GM18909 (cell line): Measurements from ENCODE around the gene ABHD13.
"Not testable (repeated sequence)": the region's sequence is repeated elsewhere in the genome, so short reads cannot be mapped to it uniquely, and the experiment has no call there.

Experiments
- ATAC-seq: cut with Tn5 transposase; IDR thresholded peaks from one replicate; pipeline ENCODE4 v1.9.1; 2021; ENCODE audit warnings: mild to moderate bottlenecking; ENCODE audit not compliant: unreplicated experiment, poor library complexity

Gene ABHD13

GRCh38 chr13:108218044-108218974 is at the start of gene ABHD13:
TSS of gene ABHD13 (plus strand) at chr13:108218392. CDS start at chr13:108229219, 10,827 bp downstream.
- peak; percentile 79 for ATAC-seq

DNA sequence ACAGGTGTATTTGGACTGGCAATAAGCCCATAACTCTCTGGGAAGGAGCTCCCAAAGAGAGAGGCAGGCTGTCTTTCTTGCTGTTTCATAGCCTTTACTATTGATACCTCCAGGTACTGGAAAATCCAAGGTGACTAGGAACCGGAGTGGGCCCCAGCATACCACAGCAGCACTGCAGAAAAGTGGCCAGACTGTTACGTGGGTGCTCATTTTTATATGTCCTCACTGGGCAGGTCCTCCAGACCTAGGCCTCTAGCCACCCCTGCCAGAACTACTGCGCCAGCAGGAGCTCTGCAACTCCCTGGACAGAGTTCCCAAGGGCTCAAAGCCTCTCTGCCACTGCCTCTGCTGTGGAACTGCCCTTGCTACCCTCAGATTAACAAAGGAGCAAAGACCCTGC is 49.3 kb upstream of the ABHD13 start:
- no peak for ATAC-seq

GRCh38 chr13:108176685-108177274 is 41.4 kb upstream of the ABHD13 start:
- ATAC-seq = no peak

GRCh38 chr13:108178078-108178477 is 40.1 kb upstream of the ABHD13 start:
- no peak for ATAC-seq

- no peak for ATAC-seq
Measured at GRCh38 chr13:108182652-108183051, 35.5 kb upstream of the ABHD13 start.

- no peak for ATAC-seq
Measured at GRCh38 chr13:108185223-108185622, 33.0 kb upstream of the ABHD13 start.

DNA sequence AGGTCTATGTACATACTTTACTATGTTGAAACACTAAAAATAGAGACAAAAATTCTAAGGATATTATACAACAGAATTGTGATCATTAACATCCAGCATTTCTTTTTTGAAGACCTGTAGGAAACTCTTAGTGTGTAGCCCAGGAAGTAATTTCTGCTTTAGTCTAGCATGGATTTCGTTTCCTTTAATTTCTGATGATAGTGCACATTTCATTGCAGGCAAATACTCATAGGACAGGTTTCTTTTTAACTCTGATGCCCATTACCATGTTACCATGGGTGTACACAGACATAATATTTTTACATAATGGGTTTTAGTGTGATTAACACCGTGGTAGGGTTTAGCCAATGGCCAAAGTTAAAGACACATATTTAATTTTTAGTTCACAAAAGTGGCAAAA is 29.9 kb upstream of the ABHD13 start:
- ATAC-seq = no peak

DNA sequence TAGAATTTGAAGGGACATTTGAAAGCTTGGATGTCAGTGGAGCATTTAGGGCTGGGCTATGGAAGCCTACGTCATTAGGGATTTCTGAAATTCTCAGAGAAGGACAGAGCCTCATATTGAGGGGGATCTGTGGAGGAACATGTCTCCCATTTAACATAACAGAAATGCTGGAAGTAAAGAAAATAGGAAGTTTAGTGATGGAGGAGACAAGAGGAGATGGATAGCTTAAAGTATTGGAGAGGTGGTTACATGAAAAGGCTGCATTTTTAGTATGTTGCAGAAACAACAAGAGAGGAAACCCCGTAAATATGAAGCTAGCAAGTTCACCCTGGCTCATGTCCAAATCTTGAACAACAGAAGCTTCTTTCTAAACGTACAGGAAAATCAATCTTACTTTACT is 27.3 kb upstream of the ABHD13 start:
- ATAC-seq = no peak

DNA sequence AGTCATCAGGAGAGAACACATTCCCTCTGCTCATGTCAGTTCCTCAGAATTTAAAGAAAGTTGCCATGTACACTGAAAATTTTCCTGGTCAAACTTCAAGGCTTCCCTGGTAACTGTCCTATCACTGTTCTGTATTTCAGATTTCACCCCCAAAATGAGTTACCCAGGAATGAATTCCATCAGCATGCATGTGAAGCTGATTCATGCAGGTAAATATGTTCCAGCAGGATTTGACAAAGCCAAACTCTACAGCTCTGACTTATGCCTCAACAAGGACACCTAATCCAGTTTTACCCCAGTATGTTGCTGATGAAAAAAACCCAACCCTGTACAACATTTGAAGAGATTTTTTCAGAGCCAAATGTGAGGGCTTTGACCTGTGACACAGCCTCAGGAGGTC is 24.4 kb upstream of the ABHD13 start:
- ATAC-seq = no peak

- ATAC-seq = no peak
Measured at GRCh38 chr13:108194435-108194936, 23.7 kb upstream of the ABHD13 start.

DNA sequence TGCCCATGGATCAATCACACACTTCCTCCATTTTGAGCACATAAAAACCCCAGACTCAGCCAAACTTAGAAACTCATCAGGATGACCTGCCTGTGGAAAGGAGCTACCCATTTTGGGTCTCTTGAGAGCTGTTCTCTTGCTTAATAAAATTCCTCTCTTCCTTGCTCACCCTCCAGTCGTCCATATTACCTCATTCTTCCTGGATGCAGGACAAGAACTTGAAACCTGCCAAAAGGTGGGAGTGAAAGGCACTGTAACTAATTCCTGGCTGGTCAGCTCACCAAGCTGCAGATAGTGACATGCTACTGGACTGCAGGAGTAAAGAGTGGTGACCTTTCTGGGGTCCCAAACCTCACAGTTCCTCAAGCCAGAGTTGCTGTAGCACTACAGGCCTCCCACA is 23.0 kb upstream of the ABHD13 start:
- no peak for ATAC-seq

DNA sequence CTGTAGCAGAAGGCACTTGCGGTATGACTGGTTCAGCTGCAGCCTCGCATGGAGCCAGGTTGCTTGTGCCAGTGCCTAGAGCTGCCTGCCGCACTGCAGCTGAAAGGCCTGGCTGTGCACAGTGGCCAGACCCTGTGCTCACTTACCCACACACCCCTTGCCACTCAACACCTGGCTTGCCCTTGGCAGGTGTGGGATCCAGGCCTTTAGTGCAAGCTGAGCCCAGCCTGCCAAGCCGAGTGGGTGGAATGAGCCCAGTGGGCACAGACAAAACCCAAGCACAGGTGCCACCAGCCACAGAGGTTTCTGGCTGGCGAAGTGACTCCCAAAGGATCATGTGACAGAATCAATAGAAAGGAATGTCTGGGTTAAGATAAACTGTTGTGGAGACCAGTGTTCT is 22.3 kb upstream of the ABHD13 start:
- ATAC-seq = no peak

DNA sequence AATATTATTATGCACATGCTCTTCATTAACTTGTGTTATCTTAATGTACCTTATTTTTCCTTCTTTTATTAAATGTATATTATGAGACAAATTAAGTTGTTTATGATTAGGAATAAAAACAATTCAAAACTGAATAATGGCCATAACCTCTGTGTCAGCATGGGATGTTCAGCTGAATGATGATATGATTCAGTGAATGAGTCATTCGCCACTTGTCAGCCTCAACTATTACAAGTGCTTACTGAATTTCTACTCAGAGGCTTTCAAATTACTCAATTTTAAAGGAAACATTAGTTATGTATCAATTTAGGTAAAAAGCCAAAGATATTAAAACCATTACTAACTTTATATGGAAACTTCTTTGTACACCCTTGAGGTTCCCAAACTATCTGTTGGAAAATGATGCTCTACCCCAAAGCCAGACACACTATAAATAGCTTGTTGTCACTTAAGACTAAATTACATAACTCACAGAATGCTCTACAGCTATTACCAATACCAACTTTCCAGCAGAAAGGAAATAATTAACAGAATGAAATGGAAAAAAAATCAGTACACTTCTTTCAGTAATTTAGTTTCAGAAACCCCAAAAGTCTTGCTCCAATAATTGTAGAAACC is 17.3 kb upstream of the ABHD13 start:
- ATAC-seq = no peak

GRCh38 chr13:108210551-108210950 is 7.6 kb upstream of the ABHD13 start:
- no peak for ATAC-seq

DNA sequence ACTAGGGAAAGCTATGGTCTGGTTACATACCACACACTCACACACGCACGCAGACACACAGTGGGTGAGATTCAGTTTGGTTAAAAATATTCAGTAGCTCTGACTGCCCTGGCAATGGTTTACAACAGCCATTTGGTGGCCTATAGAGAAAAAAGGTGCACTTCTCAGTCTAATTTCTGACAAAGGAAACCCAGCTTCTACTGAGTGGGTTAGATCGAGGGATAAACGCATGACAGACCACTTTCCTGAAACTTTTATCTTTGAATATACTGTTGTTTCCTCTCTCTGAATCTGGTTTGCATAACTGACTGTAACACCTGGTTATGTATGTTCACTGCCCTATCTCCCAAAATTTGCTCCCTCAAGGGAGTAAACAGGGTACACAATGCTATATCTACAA is 5.3 kb upstream of the ABHD13 start:
- peak; percentile 40 for ATAC-seq

- ATAC-seq = no peak
Measured at GRCh38 chr13:108213946-108214345, 4.2 kb upstream of the ABHD13 start.

DNA sequence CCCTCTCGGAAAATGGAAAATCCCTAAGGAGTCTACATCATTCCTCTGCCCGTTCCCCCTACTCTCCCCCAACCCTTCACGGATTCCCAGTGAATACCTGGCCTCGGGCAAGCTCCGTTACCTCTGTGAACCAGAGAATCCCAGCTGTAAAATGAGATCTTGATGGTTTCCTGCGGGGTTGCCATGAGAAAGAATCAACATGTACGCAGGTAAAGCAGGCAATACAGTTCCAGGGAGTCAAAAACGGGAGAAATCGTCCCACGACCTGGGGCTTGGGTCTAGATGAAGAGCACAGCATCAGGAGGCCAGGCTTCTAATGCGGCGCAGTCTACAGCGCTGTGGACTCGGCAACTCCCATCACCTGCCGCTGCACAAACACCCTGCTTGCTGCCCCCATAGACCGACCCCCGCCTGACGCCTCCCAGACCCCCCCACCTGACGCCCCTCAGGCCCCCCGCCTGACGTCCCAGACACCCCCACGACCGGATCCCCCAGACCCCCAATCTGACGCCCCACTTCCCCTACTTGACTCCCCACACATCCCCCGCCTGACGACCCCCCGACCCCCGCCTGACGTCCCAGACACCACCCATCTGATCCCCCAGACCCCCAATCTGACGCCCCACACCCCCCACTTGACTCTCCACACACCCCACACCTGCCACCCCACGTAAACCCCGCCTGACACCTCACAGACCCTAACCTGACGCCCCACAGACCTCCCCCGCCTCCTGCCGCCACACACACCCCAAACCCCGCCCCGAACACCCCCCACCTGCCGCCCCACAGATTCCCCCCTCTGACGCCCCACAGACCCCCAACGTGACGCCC is 3.5 kb upstream of the ABHD13 start:
- no peak for ATAC-seq

GRCh38 chr13:108215436-108215835 is 2.8 kb upstream of the ABHD13 start, which contains the start of gene LIG4:
TSS of gene LIG4 (minus strand) at chr13:108215536. CDS start at chr13:108211268, 4,268 bp downstream.
- ATAC-seq = peak; percentile 72

GRCh38 chr13:108217307-108218043 is 717 bp upstream of the ABHD13 start:
- ATAC-seq = not testable (repeated sequence)
